ENCODE results near the gene CBFA2T3.

CBFA2T3 gene

DNA sequence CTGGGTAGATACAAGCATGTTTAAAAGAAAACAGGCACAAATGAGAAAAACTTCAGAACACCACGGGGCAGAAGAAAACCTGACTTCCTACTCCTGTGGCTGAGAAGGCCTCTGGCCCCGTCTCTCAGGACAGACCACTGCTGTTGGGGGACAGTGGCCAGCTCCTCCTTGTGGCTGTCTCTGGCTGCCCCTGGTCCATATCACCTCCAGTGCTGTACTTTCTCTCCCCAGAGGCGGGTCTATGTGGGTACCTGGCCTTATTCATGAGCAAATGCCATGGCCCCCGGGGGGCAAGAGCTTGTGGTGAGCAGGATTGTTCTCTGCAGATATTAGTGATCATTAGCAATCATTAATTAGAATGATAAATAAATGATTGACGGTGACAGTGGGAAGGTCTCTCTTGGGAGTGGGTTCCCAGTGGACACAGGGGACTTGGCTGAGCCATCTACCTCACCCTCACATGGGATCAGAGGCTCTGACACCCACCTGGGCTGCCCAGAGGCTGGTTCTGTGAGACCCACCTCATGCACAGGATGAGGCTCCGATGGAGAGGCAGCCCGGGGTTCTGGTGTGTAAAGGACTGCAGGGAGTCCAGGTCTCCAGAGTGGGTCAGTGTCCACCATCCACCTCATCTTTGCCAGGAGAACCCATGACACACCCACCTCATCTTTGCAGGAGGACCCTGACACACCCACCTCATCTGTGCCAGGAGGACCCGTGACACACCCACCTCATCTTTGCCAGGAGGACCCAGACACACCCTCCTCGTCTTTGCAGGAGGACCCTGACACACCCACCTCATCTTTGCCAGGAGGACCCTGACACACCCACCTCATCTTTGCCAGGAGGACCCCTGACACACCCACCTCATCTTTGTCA is 30.6 kb upstream of the CBFA2T3 start:
- no peaks in the 10 kb centered on the region for H3K9me3 ChIP-seq (ENCODE audit: insufficient read depth, low read length, severe bottlenecking)
- H3K9ac ChIP-seq (ENCODE audit: low read depth, low read length), result no peak overlapping the region
- TF ChIP-seq EZH2 (IDR thresholded peaks at IDR 0.05; ENCODE audit: borderline replicate concordance, low read depth, low read length, severe bottlenecking) (no peak), CTCF (IDR thresholded peaks at IDR 0.05; ENCODE audit: borderline replicate concordance, extremely low read depth, low read length, poor library complexity, severe bottlenecking) (no peak)
- H3K4me1 ChIP-seq (ENCODE audit: insufficient read depth, low read length), result no peaks in the 10 kb centered on the region
- no peak for ATAC-seq (ENCODE audit: insufficient read depth, low read depth)
- H3K27me3 ChIP-seq (ENCODE audit: insufficient read depth, low read length, poor library complexity), result no peaks in the 10 kb centered on the region
- H3K36me3 ChIP-seq (ENCODE audit: insufficient read depth, low read length), result no peaks in the 10 kb centered on the region
- no peak overlapping the region for H3K27ac ChIP-seq (ENCODE audit: low read length)
- no peak overlapping the region for H3K4me3 ChIP-seq (ENCODE audit: low read depth in 1 of 2, low read length in 2 of 2)
- no peak overlapping the region for H3K4me2 ChIP-seq (ENCODE audit: insufficient read depth, low read length)
- DNase-seq, result no peak
- peaks cover 8% of the 10 kb centered on the region for H4K20me1 ChIP-seq (ENCODE audit: insufficient read depth, low read length)
- no peak overlapping the region for H2AFZ ChIP-seq (ENCODE audit: low read depth, low read length)
- H3K79me2 ChIP-seq (ENCODE audit: insufficient read depth, low read length), result no peaks in the 10 kb centered on the region

DNA sequence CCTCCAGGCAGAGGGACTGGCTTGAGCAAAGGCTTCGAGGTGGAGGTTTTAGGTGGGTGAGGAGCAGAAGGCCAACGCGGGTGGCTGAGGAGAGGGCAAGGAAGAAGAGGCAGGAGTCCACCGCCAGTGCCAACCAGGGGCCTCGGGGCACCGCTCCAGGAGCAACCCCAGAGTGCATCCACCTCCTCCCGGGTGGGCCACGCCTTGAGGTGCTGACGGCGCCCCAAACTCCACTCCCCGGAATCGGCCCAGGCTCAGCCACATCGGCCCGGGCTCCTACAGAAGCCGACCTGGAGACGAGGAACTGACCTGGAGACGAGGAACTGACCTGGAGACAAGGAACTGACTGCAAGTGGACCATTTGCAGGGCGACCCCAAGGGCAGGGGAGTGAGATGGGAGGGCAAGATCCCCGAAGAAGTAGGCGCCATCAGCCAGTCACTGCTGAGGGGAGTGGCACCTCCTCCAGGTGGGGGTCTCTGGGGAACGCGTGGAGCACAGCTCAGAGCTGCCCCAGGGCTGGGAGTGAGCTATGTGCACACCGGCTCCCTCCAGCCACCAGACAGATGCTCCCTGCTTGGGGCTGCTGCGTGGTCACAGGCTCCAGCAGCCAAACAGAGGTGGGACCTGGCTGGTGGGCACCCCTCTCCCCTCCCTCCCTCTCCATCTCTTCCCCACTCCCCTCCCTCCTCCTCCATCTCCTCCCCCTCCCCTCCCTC is 29.2 kb upstream of the CBFA2T3 start:
- H3K9me3 ChIP-seq (ENCODE audit: insufficient read depth, low read length, severe bottlenecking), result no peaks in the 10 kb centered on the region
- no peak overlapping the region for H2AFZ ChIP-seq (ENCODE audit: low read depth, low read length)
- H3K27ac ChIP-seq (ENCODE audit: low read length), result no peak overlapping the region
- ATAC-seq (ENCODE audit: insufficient read depth, low read depth) (0 out of 3 replicates have a peak, but pooled peaks have one; percentile 27), DNase-seq (no peak)
- H3K4me2 ChIP-seq (ENCODE audit: insufficient read depth, low read length), result no peak overlapping the region
- no peak overlapping the region for H3K9ac ChIP-seq (ENCODE audit: low read depth, low read length)
- no peak overlapping the region for H3K4me3 ChIP-seq (ENCODE audit: low read depth in 1 of 2, low read length in 2 of 2)
- TF ChIP-seq EZH2 (IDR thresholded peaks at IDR 0.05; ENCODE audit: borderline replicate concordance, low read depth, low read length, severe bottlenecking) (no peak), CTCF (IDR thresholded peaks at IDR 0.05; ENCODE audit: borderline replicate concordance, extremely low read depth, low read length, poor library complexity, severe bottlenecking) (no peak)
- H3K27me3 ChIP-seq (ENCODE audit: insufficient read depth, low read length, poor library complexity), result no peaks in the 10 kb centered on the region
- no peaks in the 10 kb centered on the region for H3K4me1 ChIP-seq (ENCODE audit: insufficient read depth, low read length)
- H3K79me2 ChIP-seq (ENCODE audit: insufficient read depth, low read length), result no peaks in the 10 kb centered on the region
- no peaks in the 10 kb centered on the region for H3K36me3 ChIP-seq (ENCODE audit: insufficient read depth, low read length)
- peaks cover 8% of the 10 kb centered on the region for H4K20me1 ChIP-seq (ENCODE audit: insufficient read depth, low read length)

DNA sequence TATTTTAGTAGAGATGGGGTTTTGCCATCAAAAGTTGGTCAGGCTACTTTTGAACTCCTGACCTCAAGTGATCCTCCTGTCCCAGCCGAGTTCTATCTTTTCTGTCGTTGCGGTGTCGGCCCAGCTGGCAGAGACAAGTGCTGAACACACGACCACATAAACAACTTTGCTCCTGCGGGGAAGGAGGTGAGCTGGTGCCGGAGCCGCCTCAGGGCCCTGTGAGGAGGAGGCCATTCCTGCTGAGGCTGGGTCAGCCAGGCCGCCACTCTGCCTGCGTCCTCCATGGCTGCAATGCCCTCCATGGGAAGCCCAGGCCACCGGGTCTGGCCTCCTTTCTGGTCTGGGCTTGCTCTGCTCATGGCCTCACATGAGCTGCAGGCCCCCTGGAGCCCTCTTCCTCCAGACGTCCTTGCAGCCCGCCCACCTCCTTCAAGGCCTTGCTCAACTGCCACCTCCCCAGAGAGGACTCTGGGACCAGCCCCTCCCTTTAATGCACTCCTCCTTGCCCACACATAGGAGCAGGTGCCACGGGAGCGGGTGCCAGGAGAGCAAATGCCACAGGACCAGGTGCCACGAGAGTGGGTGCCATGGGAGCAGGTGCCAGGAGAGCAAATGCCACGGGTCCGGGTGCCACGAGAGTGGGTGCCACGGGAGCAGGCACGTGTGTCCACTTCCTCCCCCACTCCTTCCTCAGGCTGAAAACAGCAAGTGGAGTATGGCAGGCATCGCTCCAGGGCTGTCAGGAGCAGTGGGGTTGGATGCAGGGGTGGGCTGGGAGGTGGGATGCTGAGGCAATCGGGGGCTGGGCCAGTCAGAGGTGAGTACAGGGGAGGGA is 28.4 kb upstream of the CBFA2T3 start:
- Histone ChIP-seq H3K4me1 (ENCODE audit: insufficient read depth, low read length) (no peaks in the 10 kb centered on the region), H3K4me2 (ENCODE audit: insufficient read depth, low read length) (no peak overlapping the region), H4K20me1 (ENCODE audit: insufficient read depth, low read length) (peaks cover 8% of the 10 kb centered on the region), H2AFZ (ENCODE audit: low read depth, low read length) (no peak overlapping the region), H3K4me3 (ENCODE audit: low read depth in 1 of 2, low read length in 2 of 2) (no peak overlapping the region), H3K27ac (ENCODE audit: low read length) (no peak overlapping the region), H3K79me2 (ENCODE audit: insufficient read depth, low read length) (no peaks in the 10 kb centered on the region), H3K9me3 (ENCODE audit: insufficient read depth, low read length, severe bottlenecking) (peaks cover 2% of the 10 kb centered on the region), H3K36me3 (ENCODE audit: insufficient read depth, low read length) (no peaks in the 10 kb centered on the region), H3K9ac (ENCODE audit: low read depth, low read length) (no peak overlapping the region), H3K27me3 (ENCODE audit: insufficient read depth, low read length, poor library complexity) (no peaks in the 10 kb centered on the region)
- no peak for DNase-seq
- TF ChIP-seq CTCF (IDR thresholded peaks at IDR 0.05; ENCODE audit: borderline replicate concordance, extremely low read depth, low read length, poor library complexity, severe bottlenecking) (no peak), EZH2 (IDR thresholded peaks at IDR 0.05; ENCODE audit: borderline replicate concordance, low read depth, low read length, severe bottlenecking) (no peak)
- ATAC-seq (ENCODE audit: insufficient read depth, low read depth), result no peak

All from DND-41 (cell line).